ENCODE results near the gene STPG2.

GRCh38 chr4:97645071-97645821 is 498.0 kb downstream of the STPG2 start:
- TF ChIP-seq, protein P1, sequence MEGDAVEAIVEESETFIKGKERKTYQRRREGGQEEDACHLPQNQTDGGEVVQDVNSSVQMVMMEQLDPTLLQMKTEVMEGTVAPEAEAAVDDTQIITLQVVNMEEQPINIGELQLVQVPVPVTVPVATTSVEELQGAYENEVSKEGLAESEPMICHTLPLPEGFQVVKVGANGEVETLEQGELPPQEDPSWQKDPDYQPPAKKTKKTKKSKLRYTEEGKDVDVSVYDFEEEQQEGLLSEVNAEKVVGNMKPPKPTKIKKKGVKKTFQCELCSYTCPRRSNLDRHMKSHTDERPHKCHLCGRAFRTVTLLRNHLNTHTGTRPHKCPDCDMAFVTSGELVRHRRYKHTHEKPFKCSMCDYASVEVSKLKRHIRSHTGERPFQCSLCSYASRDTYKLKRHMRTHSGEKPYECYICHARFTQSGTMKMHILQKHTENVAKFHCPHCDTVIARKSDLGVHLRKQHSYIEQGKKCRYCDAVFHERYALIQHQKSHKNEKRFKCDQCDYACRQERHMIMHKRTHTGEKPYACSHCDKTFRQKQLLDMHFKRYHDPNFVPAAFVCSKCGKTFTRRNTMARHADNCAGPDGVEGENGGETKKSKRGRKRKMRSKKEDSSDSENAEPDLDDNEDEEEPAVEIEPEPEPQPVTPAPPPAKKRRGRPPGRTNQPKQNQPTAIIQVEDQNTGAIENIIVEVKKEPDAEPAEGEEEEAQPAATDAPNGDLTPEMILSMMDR (IDR thresholded peaks at IDR 0.05; ENCODE audit: low read length), result no peak
- no peak for TF ChIP-seq EZH2phosphoT487 (IDR thresholded peaks at IDR 0.05; ENCODE audit: low read length)
- no peak for TF ChIP-seq EZH2 (optimal IDR thresholded peaks at IDR 0.05; ENCODE audit: low read depth, low read length)
